K562 (cell line): ENCODE results near the gene RCE1. TPM values are rescaled to one million over a fixed set of nuclear protein-coding genes. Genes with fewer than 3 reads are reported as not detected.

Source experiments
- ADNP ChIP-seq: fragments of 200-800 bp; sonication (Bioruptor generic); IDR thresholded peaks from 2 replicates; pipeline ENCODE4 v1.6.1; 2016; ENCODE audit warnings: missing genetic modification characterization, missing compliant biosample characterization
- ARHGAP35 ChIP-seq: fragments of 450-650 bp; IDR thresholded peaks from 2 replicates; pipeline ENCODE4 v1.6.1; 2018; ENCODE audit not compliant: partially characterized antibody
- ETV6 ChIP-seq, 3 experiments: fragments of 150-350 bp in 1 of 3; sonication (generic) in 1 of 3; formaldehyde crosslinking in 1 of 3; IDR thresholded peaks; 2 replicates each; pipeline versions ENCODE4 v1.6.1 to v1.8.0; 2014 to 2022; ENCODE audit warnings: borderline replicate concordance in 2 of 3, low read depth in 2 of 3, antibody characterized with exemption in 1 of 3, low read length in 1 of 3, mild to moderate bottlenecking in 1 of 3, missing genetic modification reagents in 1 of 3
- FOXP1 ChIP-seq: sonication (generic); formaldehyde crosslinking; IDR thresholded peaks from 2 replicates; pipeline ENCODE4 v1.8.0; 2022; ENCODE audit warnings: mild to moderate bottlenecking, missing genetic modification reagents
- NFE2 ChIP-seq: IDR thresholded peaks from 2 replicates; pipeline ENCODE4 v1.6.1; 2014; ENCODE audit warnings: antibody characterized with exemption, low read depth
- RBM17 ChIP-seq: fragments of 200-400 bp; formaldehyde crosslinking; IDR thresholded peaks from 2 replicates; pipeline ENCODE4 v1.6.1; 2017; ENCODE audit warnings: low read depth, mild to moderate bottlenecking, low read length, borderline replicate concordance
- SREBF1 ChIP-seq: fragments of 150-350 bp; IDR thresholded peaks from 2 replicates; pipeline ENCODE4 v1.6.1; 2014; ENCODE audit warnings: antibody characterized with exemption, low read depth, low read length, borderline replicate concordance
- TBP ChIP-seq: optimal IDR thresholded peaks from 2 replicates; pipeline ENCODE3; 2011; ENCODE audit warnings: low read depth, low read length, improper control_type of control experiment
- U2AF2 ChIP-seq: fragments of 200-400 bp; formaldehyde crosslinking; optimal IDR thresholded peaks from 2 replicates; pipeline ENCODE3; 2017; ENCODE audit warnings: low read depth, mild to moderate bottlenecking, low read length
- ZKSCAN1 ChIP-seq: fragments of 150-350 bp; IDR thresholded peaks from 2 replicates; pipeline ENCODE4 v1.6.1; 2016; ENCODE audit warnings: low read depth, low read length
- polyA plus RNA-seq, 8 experiments: library from polyadenylated mRNA; depleted of rRNA in 4 of 8; stranded (reverse) in 5 of 8; unstranded in 3 of 8; fragments of >200 nt; fragmentation: Nextera tagmentation in 2 of 8; fragmentation: Illumina TruSeq in 1 of 8; extraction: Ambion mirVana in 2 of 8; extraction: Trizol in 1 of 8; gene quantifications; 2 replicates each; pipeline versions ENCODE4 v1.2.1 to v1.2.3, GENCODE V29; 2011 to 2014; ENCODE audit warnings: inconsistent platforms in 1 of 8, missing spikeins in 1 of 8
- total RNA-seq, 7 experiments: library from RNA; depleted of rRNA in 6 of 7; stranded (reverse); fragments of >200 nt in 6 of 7; fragmentation: Illumina TruSeq in 2 of 7; extraction: Trizol in 2 of 7; gene quantifications; 2 replicates each; pipeline versions ENCODE4 v1.2.1 to v1.2.3, GENCODE V29; 2011 to 2021; ENCODE audit warnings: low replicate concordance in 1 of 7
- TF ChIP-seq, protein P1 (sequence below): fragments of 450-650 bp; conservative IDR thresholded peaks from 2 replicates; pipeline ENCODE4 v1.6.1; 2016; ENCODE audit warnings: missing genetic modification characterization, low read depth, mild to moderate bottlenecking, control low read depth, missing compliant biosample characterization
- TF ChIP-seq, protein P2 (sequence below): sonication (generic); formaldehyde crosslinking; IDR thresholded peaks from 2 replicates; pipeline ENCODE4 v1.8.0; 2023; ENCODE audit warnings: mild to moderate bottlenecking, missing genetic modification reagents
- TF ChIP-seq, protein P3 (sequence below), 2 experiments: fragments of 450-650 bp in 1 of 2; sonication (generic) in 1 of 2; formaldehyde crosslinking in 1 of 2; IDR thresholded peaks in 1 of 2; conservative IDR thresholded peaks in 1 of 2; 2 replicates each; pipeline versions ENCODE4 v1.6.1 to v1.8.1; 2016 to 2023; ENCODE audit warnings: mild to moderate bottlenecking in 2 of 2, moderate library complexity in 2 of 2, inconsistent platforms in 1 of 2, missing genetic modification reagents in 1 of 2

RCE1 gene
- total and polyA plus RNA-seq, 9 of the 15 experiments (the other 6 are each of a cell fraction or from before 2014, with no cell fraction given): 0.75 to 41.5 (median 15.1) TPM

DNA sequence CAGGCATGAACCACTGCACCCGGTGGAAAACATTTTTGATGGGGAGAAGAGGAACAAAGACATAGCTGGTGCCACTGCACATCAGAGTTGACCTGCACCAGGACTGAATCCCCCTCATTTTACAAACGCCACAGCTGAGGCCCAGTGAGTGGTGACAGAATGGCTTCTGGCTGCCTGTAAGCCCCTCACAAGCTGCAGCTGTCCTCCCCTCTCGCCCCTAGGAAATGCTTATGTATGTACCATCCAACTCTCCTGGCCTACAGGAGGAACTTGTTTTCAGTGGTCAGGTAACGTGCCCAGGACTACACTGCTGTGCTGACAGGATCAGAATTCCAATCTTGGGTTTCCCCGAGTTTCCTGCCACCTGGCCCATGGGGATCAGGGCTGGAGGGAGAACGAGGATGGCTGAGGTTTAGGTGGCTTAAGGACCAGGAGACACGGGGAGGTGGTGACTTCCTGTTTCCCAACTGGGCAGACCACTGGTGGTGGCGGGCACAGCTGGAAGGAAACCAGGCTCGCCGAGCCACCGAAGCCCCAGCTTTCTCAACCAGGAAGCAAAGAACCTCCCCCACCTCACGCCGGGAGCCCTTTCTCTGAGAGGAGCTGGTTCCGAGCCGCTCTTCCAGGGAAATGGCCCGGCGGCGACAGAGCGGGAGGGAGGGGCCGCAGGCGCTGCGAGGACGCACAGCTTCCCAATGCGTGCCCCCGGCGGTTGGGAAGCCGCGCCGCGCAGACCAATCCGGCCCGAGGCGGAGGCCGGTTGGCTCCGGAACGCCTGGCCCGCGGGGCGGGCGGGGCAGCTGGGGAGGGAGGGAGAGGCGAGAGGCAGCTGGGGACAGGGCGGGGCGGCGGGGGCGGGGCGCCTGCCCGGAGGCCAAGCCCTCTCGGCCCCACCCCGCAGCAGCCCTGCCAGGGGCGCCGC lies 12.6 kb downstream of the RCE1 start (continued):
- TF ChIP-seq, protein P1, sequence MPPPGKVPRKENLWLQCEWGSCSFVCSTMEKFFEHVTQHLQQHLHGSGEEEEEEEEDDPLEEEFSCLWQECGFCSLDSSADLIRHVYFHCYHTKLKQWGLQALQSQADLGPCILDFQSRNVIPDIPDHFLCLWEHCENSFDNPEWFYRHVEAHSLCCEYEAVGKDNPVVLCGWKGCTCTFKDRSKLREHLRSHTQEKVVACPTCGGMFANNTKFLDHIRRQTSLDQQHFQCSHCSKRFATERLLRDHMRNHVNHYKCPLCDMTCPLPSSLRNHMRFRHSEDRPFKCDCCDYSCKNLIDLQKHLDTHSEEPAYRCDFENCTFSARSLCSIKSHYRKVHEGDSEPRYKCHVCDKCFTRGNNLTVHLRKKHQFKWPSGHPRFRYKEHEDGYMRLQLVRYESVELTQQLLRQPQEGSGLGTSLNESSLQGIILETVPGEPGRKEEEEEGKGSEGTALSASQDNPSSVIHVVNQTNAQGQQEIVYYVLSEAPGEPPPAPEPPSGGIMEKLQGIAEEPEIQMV (tag): no peak
- no peak for TF ChIP-seq U2AF2
- TF ChIP-seq, protein P2, sequence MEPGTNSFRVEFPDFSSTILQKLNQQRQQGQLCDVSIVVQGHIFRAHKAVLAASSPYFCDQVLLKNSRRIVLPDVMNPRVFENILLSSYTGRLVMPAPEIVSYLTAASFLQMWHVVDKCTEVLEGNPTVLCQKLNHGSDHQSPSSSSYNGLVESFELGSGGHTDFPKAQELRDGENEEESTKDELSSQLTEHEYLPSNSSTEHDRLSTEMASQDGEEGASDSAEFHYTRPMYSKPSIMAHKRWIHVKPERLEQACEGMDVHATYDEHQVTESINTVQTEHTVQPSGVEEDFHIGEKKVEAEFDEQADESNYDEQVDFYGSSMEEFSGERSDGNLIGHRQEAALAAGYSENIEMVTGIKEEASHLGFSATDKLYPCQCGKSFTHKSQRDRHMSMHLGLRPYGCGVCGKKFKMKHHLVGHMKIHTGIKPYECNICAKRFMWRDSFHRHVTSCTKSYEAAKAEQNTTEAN (CRISPR knock-in tag): no peak
- TF ChIP-seq, protein P3, sequence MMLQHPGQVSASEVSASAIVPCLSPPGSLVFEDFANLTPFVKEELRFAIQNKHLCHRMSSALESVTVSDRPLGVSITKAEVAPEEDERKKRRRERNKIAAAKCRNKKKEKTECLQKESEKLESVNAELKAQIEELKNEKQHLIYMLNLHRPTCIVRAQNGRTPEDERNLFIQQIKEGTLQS (IDR thresholded peaks at IDR 0.05): no peak
- TF ChIP-seq, protein P3 (CRISPR knock-in tag; conservative IDR thresholded peaks at IDR 0.05): no peak
- TF ChIP-seq FOXP1: peak; percentile 72; the same call in 1 of the 2 replicates
- TF ChIP-seq ARHGAP35: no peak
- TF ChIP-seq ZKSCAN1: no peak
- no peak for TF ChIP-seq NFE2
- TF ChIP-seq RBM17: no peak
- no peak for TF ChIP-seq ADNP (tag)
- no peak for TF ChIP-seq SREBF1
- TF ChIP-seq TBP: peak; percentile 70
- no peak for TF ChIP-seq ETV6 (IDR thresholded peaks at IDR 0.05; ENCODE audit: borderline replicate concordance in 1 of 2, low read depth in 2 of 2, low read length in 1 of 2)
- no peak for TF ChIP-seq ETV6 (CRISPR knock-in tag; IDR thresholded peaks at IDR 0.05; ENCODE audit: borderline replicate concordance)
